HG03565 (cell line): Measurements from ENCODE around the gene NAA35.

Source experiments
- ATAC-seq: cut with Tn5 transposase; IDR thresholded peaks from one replicate; pipeline ENCODE4 v1.9.1; 2021; ENCODE audit warnings: mild to moderate bottlenecking, moderate library complexity; ENCODE audit not compliant: unreplicated experiment

The NAA35 gene

DNA sequence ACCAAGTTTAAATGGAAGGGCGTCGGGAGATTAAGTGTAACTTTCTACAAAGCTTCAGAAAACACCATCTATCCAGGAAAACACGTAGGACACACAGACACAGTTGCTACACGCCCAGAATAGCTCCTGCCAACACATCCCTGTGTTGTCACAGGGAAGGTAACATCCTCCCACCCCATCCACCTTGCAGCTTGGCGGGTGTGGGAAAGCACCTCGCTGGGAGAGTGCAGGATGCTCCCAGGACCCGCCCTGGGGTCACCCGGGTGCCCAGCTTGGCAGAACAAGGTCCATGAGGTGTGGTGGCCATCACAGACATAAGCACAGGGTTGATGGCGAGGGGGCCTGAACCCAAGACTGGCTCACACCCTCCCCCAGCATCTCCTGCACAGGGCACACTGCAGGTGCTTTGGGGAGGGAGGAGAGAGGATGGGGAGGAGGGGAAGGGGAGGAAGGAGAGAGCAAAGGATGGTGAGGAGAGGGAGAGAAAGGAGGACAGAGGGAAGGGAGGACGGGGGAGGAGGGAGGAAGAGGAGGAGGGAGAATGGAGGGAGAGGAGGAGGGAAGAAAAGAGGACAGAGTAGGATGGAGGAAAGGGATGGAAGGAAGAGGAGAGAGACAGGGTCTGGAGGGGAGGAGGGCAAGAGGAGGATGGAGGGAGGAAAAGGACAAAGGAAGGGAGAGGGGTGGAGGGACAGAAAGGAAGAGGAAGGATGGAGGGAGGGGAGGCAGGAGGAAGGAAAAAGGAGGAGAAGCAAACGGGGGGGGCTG is 121.2 kb downstream of the NAA35 start:
- ATAC-seq, result no peak

DNA sequence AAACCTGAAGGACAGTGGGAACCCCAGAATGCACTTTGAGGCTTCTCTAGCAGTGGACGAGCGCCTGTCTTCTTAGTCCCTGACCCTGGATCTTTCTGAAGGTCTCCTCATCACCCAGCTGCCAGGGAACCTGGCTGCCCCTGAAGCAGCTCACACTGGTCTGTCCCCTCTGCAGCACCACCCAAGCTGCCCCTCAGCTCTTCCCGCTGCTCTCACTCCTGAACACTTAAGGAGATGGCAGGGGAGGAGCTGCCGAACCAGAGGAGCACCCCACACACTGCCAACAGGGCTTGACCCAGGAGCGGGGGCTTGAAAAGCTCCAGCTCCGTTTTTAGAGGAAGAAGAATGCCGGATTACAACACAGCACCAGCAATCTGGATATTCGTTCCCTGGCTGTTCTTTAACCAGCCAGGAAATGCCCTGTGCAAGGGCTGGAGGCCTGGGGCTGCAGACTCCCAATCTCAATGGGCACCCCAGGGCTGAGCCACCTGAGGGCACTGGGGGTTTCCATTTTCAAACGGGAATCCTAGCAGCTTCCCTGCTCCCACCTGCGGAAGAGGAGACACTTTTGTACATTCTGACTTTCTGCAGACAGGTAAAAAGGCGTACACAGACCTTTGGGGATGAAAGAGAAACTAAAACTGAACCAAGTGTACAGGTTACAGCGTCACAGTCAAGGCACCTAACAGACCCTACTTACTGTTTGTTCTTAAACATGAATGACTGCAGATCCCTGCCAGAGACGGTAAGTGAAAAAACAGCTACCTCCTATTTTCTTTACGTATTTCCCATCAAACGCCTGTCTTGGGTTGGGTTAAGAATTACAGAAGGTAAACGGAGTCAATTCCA is 122.1 kb downstream of the NAA35 start:
- no peak for ATAC-seq

- ATAC-seq, result no peak
Measured at GRCh38 chr9:86064220-86064619, 123.3 kb downstream of the NAA35 start.

GRCh38 chr9:86069206-86069869 is 128.4 kb downstream of the NAA35 start:
- ATAC-seq, result no peak
